ENCODE results near the gene ADRA1B. TPM values are rescaled to one million over a fixed set of nuclear protein-coding genes. Genes with fewer than 3 reads are reported as not detected.

ADRA1B gene
- total RNA-seq, 1 donor from 2014 or later = 2.7 TPM

DNA sequence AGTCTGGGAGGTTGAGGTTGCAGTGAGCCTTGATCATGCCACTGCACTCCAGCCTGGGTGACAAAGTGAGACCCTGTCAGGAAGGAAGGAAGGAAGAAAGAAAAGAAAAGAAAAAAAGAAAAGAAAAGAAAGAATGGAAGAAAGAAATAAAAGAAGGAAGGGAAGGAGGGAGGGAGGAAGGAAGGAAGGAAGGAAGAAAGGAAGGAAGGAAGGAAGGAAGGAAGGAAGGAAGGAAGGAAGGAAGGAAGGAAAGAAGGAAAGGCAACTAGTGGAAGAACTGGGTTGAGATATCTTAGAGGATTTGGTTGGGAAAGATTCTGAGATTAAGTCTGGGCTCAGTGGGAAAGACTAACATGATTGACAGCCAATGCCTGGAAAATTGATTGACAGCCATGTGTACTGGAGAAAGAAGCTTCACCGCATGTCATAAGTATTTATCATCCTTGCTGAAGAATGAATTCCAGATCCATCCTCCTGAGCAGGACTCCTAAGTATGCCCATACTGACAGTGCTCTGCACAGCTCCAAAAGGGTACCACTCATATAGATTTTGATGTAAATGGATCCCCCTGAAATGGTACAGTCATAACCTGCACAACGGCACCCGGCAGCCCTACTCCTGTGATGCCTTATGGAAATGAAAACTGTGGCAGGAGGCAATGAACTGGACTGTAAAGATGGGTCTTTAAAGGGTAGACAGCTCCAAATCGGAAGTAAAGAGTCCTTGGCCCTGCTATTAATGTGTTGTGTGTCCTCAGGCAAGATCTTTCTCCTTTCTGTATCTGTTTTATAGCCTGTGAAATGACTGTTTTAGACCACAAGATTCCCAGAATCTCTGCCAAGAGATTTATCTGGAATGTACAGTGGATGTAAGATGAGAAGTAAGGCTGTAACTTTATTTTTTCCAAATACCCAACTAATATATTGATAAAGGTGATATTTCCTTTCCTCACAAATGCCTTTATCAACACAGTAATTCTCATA lies 16.9 kb upstream of the ADRA1B start:
- intact Hi-C loops (cut with DNase I) = no loop called here
- DNase-seq (ENCODE audit: missing footprints) = no peak
- ATAC-seq = no peak

DNA sequence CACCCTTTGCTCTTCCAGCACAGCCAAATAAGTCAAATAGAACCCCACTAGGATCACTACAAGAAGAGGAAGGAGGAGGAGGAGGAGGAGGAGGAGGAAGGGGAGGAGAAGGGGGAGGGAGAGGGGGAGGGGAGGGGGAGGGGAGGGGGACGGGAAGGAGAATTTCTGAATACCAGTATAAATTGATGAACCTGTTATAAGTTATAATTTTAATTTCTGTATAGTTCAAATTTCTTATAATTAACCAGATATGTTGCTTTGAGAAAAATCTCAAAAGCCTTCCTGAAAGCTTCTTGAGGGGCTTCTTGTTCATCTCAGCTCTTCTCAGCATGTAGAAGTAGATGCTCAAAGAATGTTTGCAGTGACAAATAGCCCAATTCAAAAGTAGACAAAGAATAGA lies 15.0 kb upstream of the ADRA1B start:
- ATAC-seq = no peak
- intact Hi-C loops (cut with DNase I) = no loop called here
- no peak for DNase-seq (ENCODE audit: missing footprints)

DNA sequence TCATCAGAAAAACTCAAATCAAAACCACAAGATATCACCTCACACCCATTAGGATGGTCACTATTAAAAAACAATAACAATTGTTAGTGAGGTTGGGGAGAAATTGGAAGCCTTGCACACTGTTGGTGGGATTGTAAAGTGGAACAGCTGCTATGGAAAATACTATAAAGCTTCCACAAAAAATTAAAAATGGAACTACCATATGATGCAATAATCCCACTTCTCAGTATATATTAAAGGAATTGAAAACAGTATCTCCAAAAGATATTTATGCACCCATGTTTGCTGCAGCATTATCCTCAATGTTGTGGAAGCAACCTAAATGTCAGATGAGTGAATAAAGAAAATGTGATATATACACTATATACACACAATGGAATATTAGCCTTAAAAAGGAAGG lies 14.5 kb upstream of the ADRA1B start:
- no peak for ATAC-seq
- no peak for DNase-seq (ENCODE audit: missing footprints)
- intact Hi-C loops (cut with DNase I) = no loop called here

DNA sequence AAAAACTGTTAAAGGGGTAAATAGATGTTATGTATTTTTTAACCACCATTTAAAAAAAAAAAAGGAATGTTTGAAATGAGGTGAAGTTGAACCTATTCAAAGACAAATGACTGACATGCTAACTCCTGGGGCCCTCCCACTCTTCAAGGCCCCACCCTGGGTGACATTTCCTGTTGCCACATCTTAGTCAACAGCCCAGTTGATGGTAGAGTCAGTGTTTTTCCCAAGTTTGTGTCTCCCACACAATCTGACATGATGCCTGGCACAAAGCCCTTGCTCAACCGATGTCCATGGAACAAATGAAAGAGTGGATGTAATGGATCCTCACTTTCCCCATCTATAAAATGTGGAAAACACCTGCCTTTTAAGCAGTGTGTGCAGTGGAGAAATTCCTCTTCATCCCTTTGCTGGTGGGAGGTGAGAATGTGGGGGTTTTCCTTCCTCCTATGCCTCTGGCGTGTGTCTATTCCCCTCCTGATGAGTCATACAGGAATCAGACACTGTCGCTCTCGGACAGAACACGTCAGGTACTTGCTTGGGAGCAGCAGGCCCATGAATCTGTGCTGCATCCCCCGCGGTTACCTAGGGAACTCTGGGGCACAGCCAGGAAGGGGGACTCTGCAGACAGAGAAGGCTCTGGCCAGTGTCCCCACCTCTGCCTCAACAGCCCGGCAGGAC lies 13.7 kb upstream of the ADRA1B start:
- intact Hi-C loops (cut with DNase I) = no loop called here
- no peak for ATAC-seq
- no peak for DNase-seq (ENCODE audit: missing footprints)

DNA sequence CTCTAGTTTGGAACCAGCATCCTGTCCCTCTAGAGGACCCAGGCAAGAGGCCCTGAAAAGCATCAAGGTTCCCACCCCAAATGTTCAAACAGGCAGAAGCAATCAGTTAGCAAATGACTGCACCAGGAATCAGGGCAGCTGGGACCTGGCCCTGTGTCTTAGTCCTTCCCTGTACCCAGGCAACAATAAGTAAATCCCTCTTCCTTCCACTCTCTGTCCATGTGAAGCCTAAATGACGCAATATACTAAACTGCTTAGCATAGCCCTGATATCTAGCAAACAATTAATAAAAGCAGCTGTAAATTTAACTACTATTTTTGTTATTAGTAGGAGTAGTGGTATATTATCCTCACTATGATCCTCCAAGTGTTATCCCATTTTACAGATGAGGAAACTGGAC lies 13.2 kb upstream of the ADRA1B start:
- ATAC-seq (no peak), DNase-seq (ENCODE audit: missing footprints) (no peak)
- intact Hi-C loops (cut with DNase I) = no loop called here

DNA sequence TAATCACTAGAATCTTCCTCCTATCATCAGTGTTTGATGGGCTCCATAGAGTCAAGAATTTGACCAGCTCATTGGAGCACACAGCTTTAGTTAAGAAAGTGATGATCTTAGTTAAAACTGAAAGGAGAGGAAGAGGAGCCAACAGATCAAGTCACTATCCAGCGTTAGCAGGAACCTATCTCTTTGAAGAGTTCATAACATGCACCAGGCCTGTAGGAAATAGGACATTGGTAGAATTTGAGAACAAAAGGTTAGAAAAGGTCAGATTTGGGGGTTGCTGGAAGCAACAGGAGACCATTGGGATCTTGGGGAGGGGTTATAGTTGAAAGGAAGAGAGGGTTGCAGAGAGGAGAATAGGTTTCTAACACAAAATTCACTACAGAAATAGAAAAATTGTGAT lies 11.4 kb upstream of the ADRA1B start:
- intact Hi-C loops (cut with DNase I) = no loop called here
- DNase-seq (ENCODE audit: missing footprints) (no peak), ATAC-seq (no peak)

DNA sequence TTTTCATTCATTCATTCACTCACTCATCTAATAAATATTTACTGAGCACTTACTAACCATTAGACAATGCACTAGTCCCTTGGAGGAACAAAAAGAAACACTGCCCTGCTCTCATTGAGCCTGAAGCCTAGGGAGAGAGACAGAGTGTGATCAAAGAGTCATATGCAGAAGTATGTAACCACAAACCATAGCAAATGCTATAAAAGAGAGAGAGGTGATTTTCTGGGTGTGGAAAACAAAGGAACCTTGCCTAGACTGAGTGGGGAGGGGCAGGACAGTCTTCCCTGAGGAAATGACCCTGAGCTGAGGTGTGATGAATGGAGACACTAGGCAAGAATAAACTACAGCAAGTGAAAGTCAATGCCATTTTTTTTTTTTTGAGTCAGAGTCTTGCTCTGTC lies 10.8 kb upstream of the ADRA1B start:
- intact Hi-C loops (cut with DNase I) = no loop called here

DNA sequence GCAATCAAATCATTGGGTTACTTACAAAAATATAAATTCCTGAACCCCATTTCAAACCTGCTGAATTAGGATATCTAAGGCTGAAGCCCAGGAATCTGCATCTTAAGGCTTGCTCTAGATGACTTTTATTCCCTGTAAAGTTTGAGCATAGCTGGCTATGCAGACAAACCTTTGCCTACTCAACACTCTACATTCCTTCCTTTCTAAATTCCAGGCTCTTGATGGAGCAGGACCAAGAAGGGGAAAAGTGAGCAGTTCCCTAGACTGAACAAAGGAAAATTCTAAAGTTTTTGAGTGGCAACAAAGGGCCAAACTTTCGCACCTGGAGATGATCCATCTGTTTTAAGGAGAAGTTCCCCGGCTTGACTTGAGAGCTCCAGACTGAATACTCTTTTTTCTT lies 9.8 kb upstream of the ADRA1B start:
- no peak for DNase-seq (ENCODE audit: missing footprints)
- intact Hi-C loops (cut with DNase I) = no loop called here
- no peak for ATAC-seq

More for the DNA sequence above, 10.8 kb upstream of the ADRA1B start:
- DNase-seq (ENCODE audit: missing footprints) = no peak
- no peak for ATAC-seq

DNA sequence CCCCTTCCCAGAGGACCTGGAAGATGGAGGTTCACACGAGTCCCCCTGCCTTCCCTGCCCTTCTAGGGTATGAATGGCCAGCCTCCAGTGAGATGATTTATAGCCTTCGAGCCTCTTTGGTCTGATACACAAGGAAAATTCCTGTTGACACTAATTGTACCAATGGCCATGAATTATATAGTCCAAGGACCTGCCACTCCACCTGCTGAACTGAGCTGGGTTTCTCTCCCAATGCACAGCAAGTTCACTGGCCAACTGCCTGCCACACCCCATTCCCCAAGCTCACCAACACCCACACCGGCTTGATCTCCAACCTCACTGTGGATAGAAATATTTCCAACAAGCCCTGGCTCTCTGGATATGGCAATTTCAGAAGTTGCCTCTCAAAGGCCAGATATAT lies 9.3 kb upstream of the ADRA1B start:
- ATAC-seq (no peak), DNase-seq (ENCODE audit: missing footprints) (no peak)
- intact Hi-C loops (cut with DNase I) = no loop called here

DNA sequence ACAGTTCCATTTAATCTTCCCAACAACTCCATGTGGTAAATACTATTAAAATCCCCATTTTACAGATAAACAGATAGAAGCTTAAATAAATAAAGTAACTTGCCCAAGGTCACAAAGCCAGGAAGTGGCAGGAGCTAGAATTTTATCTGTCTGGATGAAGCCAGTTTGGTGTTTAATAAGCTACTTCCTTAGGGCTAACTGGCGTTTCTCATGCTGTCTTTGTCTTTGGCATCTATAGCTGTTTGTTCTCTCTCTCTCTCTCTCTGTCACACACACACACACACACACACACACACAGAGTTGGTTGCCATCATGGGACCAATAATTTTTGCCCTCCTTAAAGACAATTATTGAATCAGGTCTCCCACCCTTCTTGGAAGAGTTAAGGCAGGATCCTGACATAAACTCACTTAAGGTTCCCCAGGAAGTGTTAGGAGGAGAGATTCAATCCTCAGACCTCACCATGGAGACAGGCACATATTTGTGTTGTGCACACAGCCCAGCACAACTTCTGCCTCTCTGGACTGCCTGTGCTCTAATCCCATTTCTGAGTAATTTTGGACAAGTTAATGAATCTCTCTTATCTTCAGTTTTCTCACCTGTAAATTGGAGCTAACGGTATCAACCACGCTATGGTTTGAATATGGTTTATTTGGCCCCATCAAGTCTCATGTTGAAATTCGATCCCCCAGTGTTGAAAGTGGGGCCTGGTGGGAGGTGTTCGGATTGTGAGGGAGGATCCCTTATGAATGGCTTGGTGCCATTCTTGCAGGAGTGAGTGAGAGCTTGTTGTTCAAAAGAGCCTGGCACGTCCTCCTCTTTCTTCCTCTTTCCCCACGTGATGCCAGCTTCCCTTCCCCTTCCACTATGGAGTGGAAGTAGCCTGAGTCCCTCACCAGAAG lies 8.3 kb upstream of the ADRA1B start:
- intact Hi-C loops (cut with DNase I) = no loop called here
- no peak for ATAC-seq

DNA sequence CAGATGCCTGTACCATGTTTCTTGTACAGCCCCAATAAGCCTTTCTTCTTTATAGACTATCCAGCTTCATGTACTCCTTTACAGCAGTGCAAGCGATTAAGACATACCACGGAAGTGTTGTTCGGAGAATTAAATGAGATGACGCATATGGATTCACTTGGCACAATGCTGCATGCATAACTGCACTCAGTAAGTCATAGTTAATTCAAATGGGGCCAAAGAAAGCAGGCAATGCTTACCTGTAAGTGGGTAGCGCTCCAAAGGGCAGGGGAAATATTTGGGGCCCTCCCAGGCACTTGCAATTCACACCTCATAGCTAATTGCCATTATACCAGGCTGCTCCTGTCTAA lies 7.7 kb upstream of the ADRA1B start:
- intact Hi-C loops (cut with DNase I) = no loop called here
- ATAC-seq = no peak

More for the DNA sequence above, 8.3 kb upstream of the ADRA1B start:
- DNase-seq (ENCODE audit: missing footprints) = no peak

DNA sequence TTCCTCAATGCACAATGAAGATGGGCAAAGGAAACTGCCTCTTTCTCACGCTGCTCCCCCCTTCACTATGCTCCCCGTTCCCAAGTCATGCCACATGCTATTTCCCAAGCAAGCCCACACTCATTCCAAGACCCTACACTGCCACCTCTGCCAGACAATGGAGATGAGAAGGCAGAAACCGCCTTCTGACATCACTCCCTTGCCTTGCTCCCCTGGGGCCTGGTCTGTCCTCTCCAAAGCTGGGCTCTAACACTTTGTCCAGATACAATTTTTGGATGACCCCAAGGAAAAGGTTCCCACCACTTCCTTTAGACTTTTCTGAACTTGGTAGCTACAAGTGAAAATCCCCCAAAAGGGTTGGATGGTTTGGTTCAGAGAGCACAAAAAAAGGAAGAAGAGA lies 7.2 kb upstream of the ADRA1B start:
- intact Hi-C loops (cut with DNase I) = no loop called here
- ATAC-seq (no peak), DNase-seq (ENCODE audit: missing footprints) (no peak)

More for the DNA sequence above, 7.7 kb upstream of the ADRA1B start:
- DNase-seq (ENCODE audit: missing footprints) = no peak

DNA sequence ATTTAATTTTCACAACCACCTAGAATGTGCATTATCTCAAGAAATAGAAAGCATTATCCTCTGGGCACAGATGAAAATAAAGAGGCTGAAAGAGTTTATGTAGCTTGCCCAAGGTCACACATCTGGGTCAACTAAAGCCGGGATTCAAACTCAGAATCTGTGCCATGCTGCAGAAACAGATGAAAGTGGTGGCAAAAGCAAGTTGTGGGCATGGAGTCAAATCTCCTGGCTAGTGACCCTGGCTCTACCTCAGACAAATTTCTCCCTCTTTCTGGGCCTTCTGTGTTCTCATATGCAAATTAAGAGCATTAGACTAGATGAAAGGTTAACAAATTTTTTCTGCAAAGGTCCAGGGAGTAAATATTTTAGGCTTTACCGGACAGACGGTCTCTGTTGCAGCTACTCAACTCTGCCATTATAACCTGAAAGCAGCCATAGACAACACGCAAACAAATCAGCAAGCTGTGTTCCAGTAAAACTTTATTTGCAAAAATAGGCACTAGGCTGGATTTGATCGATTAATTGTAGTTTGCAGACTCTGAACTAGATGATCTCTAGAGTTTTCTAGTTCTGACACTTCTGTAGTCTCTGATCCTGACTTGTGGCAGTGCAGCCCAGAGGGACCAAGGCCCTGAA lies 6.0 kb upstream of the ADRA1B start:
- intact Hi-C loops (cut with DNase I) = no loop called here
- DNase-seq (ENCODE audit: missing footprints) (no peak), ATAC-seq (no peak)

DNA sequence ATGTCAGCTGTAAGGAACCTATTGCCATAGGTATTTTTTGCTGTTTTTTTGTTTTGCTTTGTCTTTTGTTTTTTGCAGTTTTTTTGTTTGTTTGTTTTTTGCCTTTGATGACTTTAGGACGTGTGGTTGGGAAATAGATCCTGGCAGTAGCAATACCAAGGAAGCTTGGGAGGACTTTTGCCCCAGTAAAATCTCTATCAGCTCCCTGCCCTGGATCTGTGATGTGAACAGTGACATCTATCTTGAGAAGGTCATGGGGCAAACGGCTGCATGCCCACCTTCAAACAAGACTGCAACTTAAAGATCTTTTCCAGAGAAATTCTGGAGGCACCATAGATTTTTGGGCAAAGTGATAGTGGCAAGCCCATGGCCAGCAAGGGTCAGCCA lies 5.4 kb upstream of the ADRA1B start:
- ATAC-seq = no peak
- no peak for DNase-seq (ENCODE audit: missing footprints)
- intact Hi-C loops (cut with DNase I) = no loop called here

DNA sequence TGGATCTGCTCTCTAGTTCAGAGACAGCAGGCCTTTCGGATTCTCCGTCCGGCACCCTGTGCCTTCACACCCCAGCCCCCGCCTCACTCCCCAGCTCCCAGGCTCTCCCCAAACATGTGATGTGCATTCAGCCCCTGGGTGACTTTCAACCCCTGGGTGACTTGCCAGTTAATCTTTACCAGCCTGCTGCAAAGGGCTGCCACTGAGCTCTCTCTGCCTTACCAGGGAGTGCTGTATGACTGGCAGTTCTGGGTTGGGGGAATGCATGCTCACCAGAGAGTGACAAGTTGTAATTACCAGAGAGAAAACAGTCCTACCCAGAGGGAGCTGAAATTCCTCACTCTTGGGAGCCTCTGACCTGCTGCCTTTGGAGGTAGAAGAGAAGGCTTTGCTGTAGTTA lies 4.9 kb upstream of the ADRA1B start:
- no peak for ATAC-seq
- intact Hi-C loops (cut with DNase I) = no loop called here
- no peak for DNase-seq (ENCODE audit: missing footprints)

DNA sequence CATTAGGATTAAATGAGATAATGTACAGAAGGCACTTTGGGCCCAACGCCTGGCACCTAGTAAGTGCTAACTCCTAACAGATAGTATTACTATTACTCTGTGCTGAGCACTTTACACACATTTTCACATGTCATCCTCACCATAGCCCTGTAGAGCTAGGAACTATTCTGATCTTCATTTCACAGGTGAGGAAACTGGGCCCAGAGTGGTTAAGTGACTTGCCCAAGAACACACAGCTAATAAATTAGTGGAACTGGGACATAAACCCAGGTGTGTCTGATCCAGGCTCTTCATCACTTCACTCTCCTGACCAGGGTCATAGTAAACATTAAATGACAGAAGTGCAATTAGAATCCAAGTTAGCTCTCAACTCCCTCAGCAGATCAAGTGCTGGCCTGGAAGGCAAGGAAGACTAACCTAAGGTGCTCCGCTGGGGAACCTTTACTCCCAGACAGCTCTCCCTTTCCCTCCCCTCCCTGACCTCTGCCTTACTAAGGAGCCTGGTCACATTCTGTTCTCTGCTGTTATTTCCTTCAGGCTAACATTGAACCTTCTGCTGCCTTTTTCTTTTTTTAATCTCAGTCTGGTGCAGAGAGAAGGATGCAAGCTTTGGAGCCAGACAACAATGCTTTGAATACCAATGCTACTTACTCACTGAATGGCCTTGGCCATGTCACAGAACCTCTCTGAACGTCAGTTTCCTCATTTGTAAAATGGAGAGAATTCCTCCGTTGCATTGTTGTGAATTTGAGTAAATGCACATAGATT lies 4.1 kb upstream of the ADRA1B start:
- no peak for DNase-seq (ENCODE audit: missing footprints)
- ATAC-seq = no peak
- intact Hi-C loops (cut with DNase I) = no loop called here

DNA sequence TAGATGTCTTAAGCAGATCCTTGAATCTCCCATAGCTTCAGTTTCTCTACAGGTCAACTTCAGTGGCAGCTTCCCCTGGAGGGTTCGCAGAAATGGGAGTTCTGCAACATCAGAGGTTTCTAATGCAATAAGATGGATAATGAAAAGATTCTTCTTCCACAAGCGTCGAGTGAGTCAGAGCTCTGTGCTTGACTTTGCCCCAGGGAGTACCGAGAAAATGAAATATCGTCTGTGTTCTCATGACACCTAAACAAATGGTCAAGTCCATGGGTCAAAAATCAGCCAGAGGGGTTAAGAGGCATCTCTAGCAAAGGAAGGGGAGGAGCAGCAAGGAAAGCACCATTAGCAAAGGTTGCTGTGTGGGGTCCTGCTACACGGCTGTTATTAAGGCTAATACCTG lies 3.2 kb upstream of the ADRA1B start:
- intact Hi-C loops (cut with DNase I) = no loop called here
- ATAC-seq (no peak), DNase-seq (ENCODE audit: missing footprints) (no peak)

DNA sequence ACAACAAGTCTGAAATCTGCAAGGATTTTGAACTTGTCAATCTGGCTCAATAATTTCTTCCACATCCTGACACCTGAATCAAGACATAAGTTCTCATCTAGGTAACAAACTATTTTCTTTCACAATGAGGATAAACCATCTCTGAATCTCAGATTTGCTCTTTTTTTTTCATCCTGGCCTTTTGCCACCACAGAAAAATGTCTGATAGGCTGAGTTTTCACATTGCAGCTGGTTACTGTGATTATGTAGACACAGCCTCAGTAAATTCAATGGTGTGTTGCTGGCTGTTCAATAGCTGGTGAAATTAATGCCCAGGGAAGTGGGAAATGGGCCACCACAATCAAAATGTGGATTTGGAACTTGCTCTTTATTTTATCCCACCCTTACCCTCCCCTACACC lies 2.8 kb upstream of the ADRA1B start:
- no peak for ATAC-seq
- DNase-seq (ENCODE audit: missing footprints) = no peak
- intact Hi-C loops (cut with DNase I) = no loop called here
